Hematopoietic multipotent progenitor cell treated with erythropoietin and hydrocortisone succinate and interleukin-3 and kit ligand, for 8 days (in vitro differentiated cells): ENCODE results near the gene RET.

Experiments used
- DNase-seq: peaks from one replicate; pipeline ENCODE4 v3.0.0-alpha.2; 2015

The RET gene

GRCh38 chr10:43076876-43077420, at the start of gene RET:
RET (plus strand) TSS chr10:43077069; CDS start chr10:43077259, 190 bp downstream.
- DNase-seq: peak; percentile 10

DNA sequence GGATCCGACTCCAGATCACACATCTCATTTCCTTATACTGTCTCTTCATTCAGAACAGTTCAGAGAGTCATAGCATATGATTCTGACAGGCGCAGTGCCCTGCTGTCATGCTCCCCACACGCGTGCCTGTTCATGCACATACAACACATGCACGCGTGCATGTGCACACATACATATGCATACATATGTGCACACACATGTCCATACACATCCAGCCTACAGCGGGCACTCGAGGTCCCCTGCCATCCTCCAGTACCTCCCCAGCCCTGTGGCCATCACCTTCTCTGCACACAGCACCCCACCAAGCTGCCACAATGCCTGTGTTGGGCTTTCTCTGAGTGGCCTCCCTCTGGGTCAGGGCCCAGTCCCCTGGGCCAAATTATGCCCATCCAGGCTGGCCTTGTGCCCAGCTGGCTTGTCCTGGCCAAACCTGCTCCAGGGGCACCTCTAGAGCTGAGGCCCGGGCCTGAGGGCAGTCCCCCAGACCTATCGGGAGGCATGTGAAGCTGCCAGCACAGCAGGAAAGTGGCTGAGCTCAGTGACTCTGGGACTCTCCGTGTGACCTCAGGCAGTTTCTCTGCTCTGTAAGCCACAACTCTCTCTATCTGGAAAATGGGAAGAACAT, 49.4 kb upstream of the RET start:
- no peak for DNase-seq

GRCh38 chr10:43028143-43028542, 48.7 kb upstream of the RET start:
- DNase-seq: no peak

GRCh38 chr10:43029043-43029442, 47.8 kb upstream of the RET start:
- no peak for DNase-seq

GRCh38 chr10:43032613-43033012, 44.3 kb upstream of the RET start:
- no peak for DNase-seq

GRCh38 chr10:43035800-43036199, 41.1 kb upstream of the RET start:
- DNase-seq: peak; percentile 7

GRCh38 chr10:43036481-43037428, 40.1 kb upstream of the RET start:
- DNase-seq: no peak

- no peak for DNase-seq
Observed at GRCh38 chr10:43037440-43037839, 39.4 kb upstream of the RET start.

DNA sequence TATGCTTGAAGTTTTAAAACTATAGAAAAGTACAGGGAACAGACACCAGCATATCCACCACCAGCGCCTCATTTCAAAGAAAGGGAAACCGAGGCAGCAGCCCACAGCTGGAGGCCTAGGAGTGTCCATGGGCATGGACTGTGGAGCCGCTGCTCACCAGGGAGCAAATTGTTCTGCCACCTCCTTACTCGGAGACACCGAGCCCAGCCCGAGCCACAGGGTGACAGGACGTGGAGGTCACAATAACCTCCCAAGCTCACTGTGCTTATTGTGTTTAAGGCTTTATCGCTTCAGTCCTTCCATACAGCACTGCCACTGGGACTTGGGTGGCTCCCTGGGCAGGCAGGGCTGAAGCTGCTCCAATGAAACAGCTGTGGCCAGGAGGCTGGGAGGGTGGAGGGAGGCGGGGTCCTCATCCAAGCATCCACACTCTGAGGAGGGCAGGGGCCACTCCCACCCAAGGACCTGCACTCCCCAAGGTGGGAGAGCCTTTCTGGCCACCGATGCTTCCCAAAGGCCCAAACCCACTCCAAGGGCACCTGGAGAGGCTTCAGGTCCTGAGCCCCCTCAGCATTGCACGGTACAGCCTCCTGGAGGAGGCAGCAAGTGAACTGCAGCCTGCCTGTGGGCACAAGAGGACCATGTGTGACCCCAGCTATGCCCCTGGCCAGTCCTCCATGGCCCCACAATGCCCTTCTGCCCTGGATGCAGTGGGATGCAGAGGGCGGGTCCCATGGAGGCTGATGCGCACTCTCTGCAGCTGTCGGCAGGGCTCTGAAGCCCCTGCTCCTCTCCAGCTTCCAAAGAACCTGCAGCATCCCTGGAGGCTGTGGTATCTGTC, 38.7 kb upstream of the RET start:
- no peak for DNase-seq

GRCh38 chr10:43038783-43039623, 37.9 kb upstream of the RET start:
- no peak for DNase-seq

DNA sequence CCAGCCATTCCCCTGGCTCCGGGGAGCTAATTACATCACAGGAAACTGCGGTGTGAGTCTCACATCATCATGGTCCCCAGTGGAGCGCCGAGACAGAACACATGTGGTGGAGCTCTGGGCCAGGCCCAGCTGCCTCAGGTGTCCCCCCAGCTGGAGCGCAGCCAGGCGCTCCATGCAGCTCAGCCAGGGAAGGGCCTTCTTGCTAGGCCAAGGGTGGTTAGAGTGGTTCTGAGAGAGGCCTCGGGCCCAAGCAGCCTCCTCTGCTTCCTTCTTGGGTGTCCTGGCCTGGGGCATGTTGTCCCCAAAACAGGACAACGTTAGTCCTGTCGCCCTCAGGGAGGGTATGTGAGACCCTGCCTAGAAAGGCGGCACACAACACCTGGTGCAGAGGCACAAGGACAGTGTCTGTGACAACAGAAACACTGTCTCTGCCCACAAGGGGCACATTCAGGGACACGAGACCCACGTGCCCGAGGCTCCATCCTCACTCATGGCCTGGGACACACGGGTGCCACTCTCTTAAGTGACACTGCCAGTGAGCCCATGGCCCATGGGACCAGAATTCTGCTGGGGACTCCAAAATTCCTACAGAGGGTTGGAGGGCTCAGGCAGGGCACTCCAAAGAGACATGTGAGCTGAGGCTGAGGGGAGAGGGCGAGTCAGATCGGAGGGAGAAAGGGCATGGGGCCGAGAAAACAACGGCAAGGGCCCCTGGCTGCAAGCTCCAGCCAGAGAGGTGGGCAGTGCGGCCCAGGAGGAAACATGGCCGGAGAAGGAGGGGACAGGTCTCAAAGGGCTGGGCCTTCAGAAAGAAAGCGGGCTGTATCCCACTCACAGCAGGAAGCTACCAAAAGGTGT, 37.0 kb upstream of the RET start:
- DNase-seq: no peak

DNA sequence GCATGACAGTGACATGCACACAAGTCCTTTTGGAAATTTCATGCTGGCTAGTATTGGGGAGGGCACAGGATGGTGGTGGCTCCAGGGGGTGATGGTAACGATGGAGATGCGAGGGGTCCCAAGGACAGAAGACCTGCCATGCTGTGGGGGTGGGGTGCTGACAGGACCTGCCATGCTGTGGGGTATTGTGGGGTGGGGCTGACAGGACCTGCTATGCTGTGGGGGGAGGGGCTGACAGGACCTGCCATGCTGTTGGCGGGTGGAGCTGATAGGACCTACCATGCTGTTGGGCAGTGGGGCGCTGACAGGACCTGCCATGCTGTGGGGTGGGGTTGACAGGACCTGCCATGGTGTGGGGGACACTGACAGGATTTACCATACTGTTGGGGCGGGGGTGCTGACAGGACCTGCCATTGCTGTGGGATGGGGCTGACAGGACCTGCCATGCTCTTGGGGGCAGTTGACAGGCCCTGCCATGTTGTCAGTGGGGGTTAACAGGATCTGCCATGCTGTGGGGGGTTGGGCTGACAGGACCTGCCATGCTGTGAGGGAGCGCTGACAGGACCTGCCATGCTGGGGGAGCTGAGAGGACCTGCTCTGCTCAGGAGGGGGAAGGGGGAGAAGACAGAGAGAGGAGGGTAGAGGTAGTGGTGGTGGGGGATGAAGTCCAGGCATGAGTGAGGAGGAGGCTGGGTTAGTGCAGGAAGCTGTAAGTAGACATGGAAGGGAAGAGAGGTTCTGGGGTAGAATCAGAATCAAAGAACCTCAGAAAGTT, 36.2 kb upstream of the RET start:
- no peak for DNase-seq

GRCh38 chr10:43041422-43042342, 35.2 kb upstream of the RET start:
- no peak for DNase-seq

GRCh38 chr10:43042503-43043341, 34.1 kb upstream of the RET start:
- DNase-seq: no peak

- no peak for DNase-seq
Observed at GRCh38 chr10:43043342-43043772, 33.5 kb upstream of the RET start.

GRCh38 chr10:43043773-43044447, 33.0 kb upstream of the RET start:
- DNase-seq: no peak

DNA sequence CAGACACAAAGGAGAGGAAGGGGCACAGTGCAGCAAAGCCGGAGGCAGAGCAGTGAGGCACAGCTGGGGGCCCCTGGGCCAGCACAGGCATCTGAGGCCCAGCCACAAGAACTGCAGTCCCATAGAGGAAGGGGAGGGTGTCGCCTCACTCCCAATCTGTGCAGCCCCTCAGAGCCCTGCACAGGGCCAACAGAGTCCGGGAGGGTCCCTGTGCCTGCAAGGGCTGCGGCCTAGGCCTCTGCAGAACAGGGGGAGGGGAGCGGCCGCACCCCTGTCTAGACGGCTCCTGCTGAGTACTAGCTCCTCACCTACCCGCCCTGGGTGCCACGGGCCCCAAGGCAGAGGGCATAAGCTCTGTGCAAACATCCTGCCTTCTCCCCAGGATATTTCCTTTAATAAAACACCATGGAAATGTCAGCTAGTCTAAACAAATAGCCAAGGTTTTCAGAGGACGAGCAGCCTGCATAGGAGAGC, 32.4 kb upstream of the RET start:
- no peak for DNase-seq
